Neutrophil (primary cell): ENCODE results near the gene C2CD2.

ENCODE experiments used
- H3K27ac ChIP-seq: fragments of 200-600 bp; sonication (generic); 2 replicates; pipeline ENCODE4 v1.5.1; 2016; ENCODE audit warnings: mild to moderate bottlenecking, moderate library complexity
- H3K27me3 ChIP-seq: fragments of 200-600 bp; sonication (generic); 2 replicates; pipeline ENCODE4 v1.6.0; 2016; ENCODE audit warnings: mild to moderate bottlenecking
- H3K36me3 ChIP-seq: fragments of 200-600 bp; sonication (generic); 2 replicates; pipeline ENCODE4 v1.5.1; 2017
- H3K4me1 ChIP-seq, 2 experiments: fragments of 200-600 bp in 1 of 2; sonication (generic) in 1 of 2; 1 replicate in 1 of 2; 2 replicates in 1 of 2; pipeline versions ENCODE4 v1.5.1 to v1.6.1; 2013 to 2016; ENCODE audit warnings: low read depth in 1 of 2, low read length in 1 of 2, mild to moderate bottlenecking in 1 of 2, moderate library complexity in 1 of 2; ENCODE audit not compliant: control insufficient read depth in 1 of 2, insufficient read depth in 1 of 2
- H3K4me3 ChIP-seq, 2 experiments: fragments of 200-600 bp in 1 of 2; sonication (generic) in 1 of 2; 1 replicate in 1 of 2; 2 replicates in 1 of 2; pipeline ENCODE4 v1.5.1; 2013 to 2016; ENCODE audit warnings: low read depth in 1 of 2, low read length in 1 of 2, mild to moderate bottlenecking in 1 of 2, moderate library complexity in 1 of 2
- H3K9me3 ChIP-seq: fragments of 200-600 bp; sonication (generic); 2 replicates; pipeline ENCODE4 v1.5.1; 2016
- TF ChIP-seq, protein P1 (sequence below): fragments of 200-600 bp; sonication (generic); IDR thresholded peaks from 2 replicates; pipeline ENCODE4 v1.5.1; 2016; ENCODE audit warnings: antibody characterized with exemption

The C2CD2 gene

DNA sequence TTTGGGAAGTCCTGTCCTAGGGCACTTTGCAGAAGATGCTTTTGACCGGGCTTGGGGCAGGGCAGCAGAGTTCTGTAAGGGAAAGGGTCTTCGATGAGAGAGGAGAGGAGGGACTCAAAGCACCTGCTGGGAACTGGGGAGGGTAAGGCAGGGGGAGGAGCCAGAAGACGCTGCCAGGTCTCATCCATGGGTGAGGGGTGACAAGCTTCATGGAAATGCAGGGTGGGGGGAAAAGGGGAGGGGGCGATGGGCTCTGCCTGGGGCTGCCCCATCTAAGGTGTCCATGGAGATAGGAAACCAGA is 20.9 kb upstream of the C2CD2 start:
- Histone ChIP-seq H3K27ac (no peak overlapping the region), H3K4me3 (no peak overlapping the region), H3K9me3 (no peaks in the 10 kb centered on the region), H3K4me1 (no peaks in the 10 kb centered on the region), H3K27me3 (no peaks in the 10 kb centered on the region), H3K36me3 (no peaks in the 10 kb centered on the region)
- TF ChIP-seq, protein P1, sequence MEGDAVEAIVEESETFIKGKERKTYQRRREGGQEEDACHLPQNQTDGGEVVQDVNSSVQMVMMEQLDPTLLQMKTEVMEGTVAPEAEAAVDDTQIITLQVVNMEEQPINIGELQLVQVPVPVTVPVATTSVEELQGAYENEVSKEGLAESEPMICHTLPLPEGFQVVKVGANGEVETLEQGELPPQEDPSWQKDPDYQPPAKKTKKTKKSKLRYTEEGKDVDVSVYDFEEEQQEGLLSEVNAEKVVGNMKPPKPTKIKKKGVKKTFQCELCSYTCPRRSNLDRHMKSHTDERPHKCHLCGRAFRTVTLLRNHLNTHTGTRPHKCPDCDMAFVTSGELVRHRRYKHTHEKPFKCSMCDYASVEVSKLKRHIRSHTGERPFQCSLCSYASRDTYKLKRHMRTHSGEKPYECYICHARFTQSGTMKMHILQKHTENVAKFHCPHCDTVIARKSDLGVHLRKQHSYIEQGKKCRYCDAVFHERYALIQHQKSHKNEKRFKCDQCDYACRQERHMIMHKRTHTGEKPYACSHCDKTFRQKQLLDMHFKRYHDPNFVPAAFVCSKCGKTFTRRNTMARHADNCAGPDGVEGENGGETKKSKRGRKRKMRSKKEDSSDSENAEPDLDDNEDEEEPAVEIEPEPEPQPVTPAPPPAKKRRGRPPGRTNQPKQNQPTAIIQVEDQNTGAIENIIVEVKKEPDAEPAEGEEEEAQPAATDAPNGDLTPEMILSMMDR, result no peak

GRCh38 chr21:41973861-41974751 is 20.3 kb upstream of the C2CD2 start:
- Histone ChIP-seq H3K36me3 (no peaks in the 10 kb centered on the region), H3K4me1 (no peaks in the 10 kb centered on the region), H3K27ac (no peak overlapping the region), H3K4me3 (no peak overlapping the region), H3K27me3 (no peaks in the 10 kb centered on the region), H3K9me3 (no peaks in the 10 kb centered on the region)
- TF ChIP-seq, protein P1, result no peak

DNA sequence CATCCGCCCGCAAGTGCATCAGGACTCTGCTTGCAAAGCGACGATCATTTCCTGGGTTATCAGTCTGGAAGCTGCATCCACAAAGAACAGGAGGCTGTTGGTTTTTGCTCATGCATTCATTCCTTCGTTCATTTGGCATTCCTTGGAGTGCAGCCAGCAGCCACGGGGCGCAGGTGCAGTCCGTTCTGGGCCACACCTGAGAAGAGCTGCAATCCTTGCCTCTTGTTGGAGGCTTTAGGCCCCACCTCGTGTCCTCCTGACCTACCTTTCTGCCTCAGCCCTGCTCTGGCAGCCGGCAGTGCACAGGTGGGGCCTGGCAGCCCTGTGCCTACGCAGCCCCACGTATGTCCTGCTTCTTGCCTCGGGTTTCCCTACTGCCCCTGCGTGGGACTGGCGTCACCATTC is 19.6 kb upstream of the C2CD2 start:
- no peaks in the 10 kb centered on the region for H3K27me3 ChIP-seq
- no peaks in the 10 kb centered on the region for H3K4me1 ChIP-seq
- no peaks in the 10 kb centered on the region for H3K9me3 ChIP-seq
- no peak overlapping the region for H3K27ac ChIP-seq
- H3K36me3 ChIP-seq, result no peaks in the 10 kb centered on the region
- no peak overlapping the region for H3K4me3 ChIP-seq
- TF ChIP-seq, protein P1, result no peak

DNA sequence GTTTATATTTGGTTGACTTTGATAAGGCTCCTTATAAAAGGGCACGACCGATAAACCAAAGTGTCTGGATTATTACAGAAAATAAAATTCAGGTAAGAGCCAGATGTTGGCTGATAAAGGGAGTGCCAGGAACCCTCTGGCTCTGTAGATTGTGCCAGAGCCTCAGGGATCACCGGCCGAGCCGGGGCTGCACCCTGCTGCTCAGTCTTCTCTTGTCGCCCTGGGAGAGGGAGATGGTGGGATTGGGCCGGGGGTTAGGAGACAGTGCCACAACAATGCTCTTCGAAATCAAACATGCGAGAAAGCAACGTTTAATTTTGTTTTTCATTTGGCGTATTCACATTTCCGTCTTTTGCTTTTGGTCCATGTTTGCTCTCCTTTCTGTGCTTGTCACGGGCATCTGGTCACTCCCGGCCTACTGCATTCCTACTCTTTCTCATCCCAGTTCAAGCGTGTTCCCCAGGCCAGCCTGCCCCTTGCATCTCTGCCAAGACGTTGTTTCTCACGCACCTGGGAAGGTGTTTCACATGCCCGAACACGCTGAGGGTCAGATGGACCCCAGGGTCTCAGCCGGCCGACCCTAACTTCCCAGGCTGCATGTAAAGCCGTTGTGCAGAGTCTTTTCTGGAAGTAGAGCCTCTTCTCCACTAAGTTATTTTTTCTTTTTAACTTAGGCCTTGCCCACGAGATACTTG is 18.8 kb upstream of the C2CD2 start:
- H3K9me3 ChIP-seq, result no peaks in the 10 kb centered on the region
- no peak overlapping the region for H3K27ac ChIP-seq
- H3K27me3 ChIP-seq, result no peaks in the 10 kb centered on the region
- TF ChIP-seq, protein P1, result no peak
- H3K4me1 ChIP-seq, result no peaks in the 10 kb centered on the region
- no peaks in the 10 kb centered on the region for H3K36me3 ChIP-seq
- no peak overlapping the region for H3K4me3 ChIP-seq

DNA sequence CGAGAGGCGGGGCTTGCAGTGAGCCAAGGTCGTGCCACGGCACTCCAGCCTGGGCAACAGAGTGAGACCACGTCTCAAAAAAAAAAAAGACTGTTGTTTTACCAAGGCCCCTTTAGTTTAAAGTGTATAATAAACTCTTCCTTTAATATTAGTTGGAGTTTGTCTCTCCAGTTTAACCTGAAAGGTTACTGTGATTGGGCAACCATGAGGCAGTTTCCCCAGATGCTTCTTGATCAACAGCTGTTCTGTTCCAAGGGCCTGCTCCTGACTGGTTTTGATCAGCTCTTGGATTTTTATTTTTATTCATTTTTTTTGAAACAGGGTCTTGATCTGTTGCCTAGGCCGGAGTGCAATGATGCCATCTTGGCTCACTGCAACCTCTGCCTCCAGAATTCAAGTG is 18.1 kb upstream of the C2CD2 start:
- Histone ChIP-seq H3K27me3 (no peaks in the 10 kb centered on the region), H3K9me3 (no peaks in the 10 kb centered on the region), H3K4me1 (no peaks in the 10 kb centered on the region)

More for the DNA sequence above, 18.1 kb upstream of the C2CD2 start:
- no peaks in the 10 kb centered on the region for H3K36me3 ChIP-seq
- no peak overlapping the region for H3K27ac ChIP-seq
- H3K4me3 ChIP-seq, result no peak overlapping the region
- TF ChIP-seq, protein P1, result no peak
